GM08714 (cell line): Measurements from ENCODE around the gene CDC5L.

Experiments
- H3K4me3 ChIP-seq: fragments of 200-500 bp; sonication (Bioruptor generic); 2 replicates; pipeline ENCODE4 v1.5.1; 2014; ENCODE audit warnings: mild to moderate bottlenecking, low read length, inconsistent platforms
- ZNF274 ChIP-seq: IDR thresholded peaks from 2 replicates; pipeline ENCODE4 v1.6.1; 2012; ENCODE audit warnings: mild to moderate bottlenecking, low read depth, low read length

The CDC5L gene

DNA sequence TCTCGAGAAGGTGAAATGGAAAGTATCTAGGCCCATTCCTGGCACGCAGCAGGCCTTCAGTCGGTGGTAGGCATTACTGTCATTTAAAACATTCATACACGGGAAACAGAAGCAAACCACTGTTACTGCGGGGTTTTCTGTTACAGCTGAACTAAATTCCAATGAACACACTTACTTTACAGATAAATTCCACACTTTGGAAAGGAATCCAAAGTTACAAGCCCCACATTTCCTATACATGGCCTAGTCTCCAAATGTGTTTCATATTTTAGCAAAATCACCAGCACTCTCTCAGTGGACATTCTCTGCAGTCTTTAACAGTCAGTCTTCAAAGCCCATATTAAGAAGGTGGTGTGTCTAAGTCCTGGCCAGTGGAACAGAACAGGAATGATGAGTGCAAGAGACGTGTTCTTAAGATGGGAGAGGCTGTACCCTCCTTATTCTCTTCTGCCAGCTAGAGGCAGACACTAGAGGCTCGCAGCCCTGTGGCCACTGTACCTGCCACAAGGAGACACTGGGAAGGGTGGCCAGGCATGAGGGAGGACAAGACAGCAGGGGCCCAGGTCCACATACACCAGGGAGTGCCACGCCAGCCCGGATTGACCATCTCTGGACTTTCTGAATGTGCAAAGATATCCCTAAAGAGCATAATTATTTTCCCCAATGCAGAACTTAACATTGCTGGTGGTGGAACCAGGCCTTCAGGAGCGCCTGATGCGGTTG lies 76.4 kb downstream of the CDC5L start:
- TF ChIP-seq ZNF274: no peak
- no peak overlapping the region for H3K4me3 ChIP-seq

DNA sequence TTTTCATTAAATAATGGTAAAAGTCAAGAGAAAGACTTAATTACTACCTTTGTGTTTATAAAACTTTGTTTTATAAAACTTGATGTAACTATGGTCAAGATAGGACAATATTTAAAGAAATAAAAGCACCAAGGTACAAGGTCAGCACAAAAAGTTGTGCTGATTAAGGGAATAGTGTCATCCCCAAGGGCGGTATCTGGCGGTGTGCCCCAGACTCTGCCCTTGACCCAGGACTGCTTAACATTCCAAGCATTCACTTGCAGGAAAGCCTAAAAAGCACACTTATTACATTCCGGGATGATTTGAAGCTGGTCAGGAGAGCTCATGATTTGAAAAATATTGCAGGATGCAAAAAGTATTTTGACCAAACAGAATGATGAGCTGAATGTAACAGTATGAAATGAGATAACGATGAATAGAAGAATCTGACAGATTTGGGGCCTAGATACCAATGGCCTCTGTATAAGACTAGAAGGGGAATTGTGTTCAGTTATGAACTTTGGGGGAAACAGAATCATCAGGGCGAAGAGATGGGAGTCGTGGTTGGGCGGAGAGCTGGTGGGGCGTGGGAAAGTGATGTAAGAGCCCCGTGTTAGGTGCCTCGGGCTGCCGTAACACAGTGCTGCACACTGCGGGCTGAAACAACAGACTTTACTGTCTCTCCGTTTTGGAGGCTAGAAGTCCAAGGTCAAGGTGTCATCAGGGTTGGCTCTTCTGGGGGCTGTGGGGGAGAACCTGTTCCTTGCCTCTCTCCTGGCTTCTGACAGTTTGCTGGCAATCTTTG lies 77.2 kb downstream of the CDC5L start:
- no peak for TF ChIP-seq ZNF274
- no peak overlapping the region for H3K4me3 ChIP-seq

DNA sequence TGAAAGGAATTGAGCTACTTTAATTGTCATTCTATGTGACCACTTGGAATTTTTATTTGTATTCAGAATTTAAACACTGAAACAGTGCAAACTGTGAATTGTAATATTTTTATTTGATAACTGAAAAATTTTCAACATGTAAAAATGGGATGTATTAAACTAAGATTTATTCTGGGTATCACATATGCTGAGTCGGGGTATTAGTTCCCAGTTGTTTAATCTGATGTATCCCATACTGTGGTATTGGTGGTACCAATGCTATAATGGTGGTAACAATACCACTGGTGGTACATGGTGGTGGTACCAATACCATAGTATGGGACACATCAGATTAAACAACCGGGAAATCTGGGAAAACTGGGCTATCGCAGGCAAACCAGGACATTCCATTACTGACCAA lies 79.4 kb downstream of the CDC5L start:
- H3K4me3 ChIP-seq: no peak overlapping the region
- no peak for TF ChIP-seq ZNF274

DNA sequence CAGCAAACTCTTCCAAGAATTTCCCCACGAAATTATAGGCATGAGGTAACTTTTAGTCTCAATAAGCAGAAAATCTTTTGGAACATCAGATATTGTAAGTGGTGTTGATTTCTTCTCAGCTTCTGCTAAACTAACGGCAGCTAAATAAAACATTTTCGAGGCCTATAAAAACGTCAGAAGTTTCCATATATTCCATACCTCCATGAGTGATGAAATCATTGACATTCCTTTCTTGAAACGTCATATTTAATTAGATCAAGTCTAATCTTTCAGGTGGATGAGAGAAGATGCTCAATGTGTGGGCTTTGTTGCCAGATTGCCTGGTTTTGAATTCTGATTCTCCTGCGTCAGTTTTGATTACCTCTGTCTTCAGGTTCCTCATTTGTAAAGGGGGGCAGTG lies 81.3 kb downstream of the CDC5L start:
- H3K4me3 ChIP-seq: no peak overlapping the region
- TF ChIP-seq ZNF274: no peak

DNA sequence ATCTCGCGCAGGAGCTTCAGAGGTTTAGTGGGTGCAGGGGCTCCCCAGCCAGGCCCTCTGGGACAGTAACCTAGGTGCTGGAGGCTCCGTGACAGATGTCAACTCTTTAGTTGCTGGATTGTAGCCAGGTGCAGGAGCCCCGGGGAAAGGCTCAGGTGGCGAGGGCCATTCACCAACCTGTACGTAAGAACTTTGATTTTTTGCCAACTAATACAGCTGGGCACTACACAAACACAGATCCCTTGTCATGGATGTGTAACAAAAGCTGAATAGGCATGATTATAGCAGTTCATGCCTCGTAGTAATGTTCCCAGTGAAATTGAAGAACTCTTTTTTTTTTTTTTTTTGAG lies 82.6 kb downstream of the CDC5L start:
- TF ChIP-seq ZNF274: no peak

DNA sequence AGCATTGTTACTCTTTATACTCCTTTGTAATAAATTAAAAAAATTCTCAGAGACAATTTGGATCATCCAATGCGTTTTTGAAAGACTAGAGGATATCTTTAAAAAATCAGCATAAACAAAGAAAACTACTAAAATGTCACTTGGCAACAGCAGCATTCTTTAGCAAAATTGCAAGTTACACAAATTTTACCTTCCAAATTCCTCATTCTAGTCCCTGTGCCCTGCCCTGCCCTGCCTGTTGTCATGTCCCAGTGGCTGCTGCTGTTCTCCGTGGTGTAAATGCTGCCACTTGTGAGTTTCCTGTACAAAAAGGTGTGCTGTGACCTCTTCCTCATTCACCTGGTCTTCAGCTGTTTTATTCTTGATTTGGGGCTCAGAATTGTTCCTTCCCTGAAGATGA lies 83.2 kb downstream of the CDC5L start:
- TF ChIP-seq ZNF274: no peak

More for the DNA sequence above, 82.6 kb downstream of the CDC5L start:
- H3K4me3 ChIP-seq: no peak overlapping the region

DNA sequence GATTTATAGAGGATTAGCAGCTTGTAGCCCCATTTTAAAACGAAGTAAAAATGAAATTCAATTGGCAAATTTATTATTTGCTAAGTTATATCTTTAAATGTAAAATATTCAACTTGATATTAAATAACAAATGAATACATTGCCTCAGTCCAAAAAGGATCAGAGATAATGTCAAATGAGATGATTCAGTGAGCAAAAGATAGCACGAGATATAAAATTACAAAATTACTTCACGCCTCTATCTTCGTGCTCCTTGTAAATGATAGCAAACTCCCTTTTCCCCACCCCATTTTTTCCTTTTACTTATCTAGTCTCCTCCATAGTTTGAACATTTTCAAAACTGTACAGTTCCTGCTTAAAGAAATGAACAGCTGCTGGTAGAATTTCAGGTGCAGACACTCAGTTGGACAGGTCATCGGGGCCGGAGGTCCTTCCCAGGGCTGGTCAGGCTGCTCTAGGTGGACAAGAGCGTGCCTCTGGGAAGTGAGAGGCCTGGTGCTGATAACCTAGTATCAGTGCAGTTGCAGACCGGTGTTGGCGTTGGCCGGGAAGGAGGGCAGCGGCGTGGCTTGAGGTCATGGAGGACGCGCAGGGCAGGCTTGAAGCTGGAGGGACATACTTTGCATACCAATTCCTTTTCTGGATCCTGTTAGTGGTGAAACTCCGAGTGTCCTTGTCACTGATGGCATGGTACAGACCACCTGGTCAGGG lies 83.9 kb downstream of the CDC5L start:
- H3K4me3 ChIP-seq: no peak overlapping the region
- no peak for TF ChIP-seq ZNF274

More for the DNA sequence above, 83.2 kb downstream of the CDC5L start:
- H3K4me3 ChIP-seq: no peak overlapping the region

DNA sequence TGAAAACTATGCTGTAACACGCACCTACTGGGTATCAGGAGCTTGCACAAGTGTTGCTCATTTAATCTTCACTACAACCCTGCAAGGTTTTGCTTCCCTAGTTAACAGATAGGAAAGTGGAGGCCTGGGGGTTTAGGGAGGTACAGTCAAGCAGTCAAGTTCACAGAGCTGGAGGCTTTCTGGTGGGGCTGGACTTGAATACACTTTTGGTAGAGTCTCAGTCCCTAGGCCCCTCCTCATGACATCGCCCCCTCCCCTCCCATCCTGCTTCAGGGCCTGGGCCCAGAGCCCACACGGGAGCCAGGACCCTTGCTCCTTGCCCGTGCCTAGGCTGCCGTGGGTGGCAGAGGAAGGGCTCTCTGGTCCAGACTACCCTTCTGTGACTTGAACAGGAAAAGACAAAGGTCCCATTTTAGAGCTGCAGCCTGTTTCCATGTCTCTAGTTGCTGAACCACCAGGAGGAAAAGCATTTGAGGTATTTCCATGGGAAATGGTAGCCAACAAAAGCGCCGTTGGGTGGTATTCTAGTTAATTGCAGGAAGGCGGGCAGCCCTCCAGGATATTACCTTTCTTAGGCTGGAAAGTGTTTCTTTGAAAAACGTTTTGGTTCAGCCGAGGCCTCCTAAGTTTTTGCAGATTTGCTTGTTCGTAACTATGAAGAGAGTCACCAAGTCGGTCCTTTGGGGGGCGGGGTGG lies 84.9 kb downstream of the CDC5L start:
- no peak overlapping the region for H3K4me3 ChIP-seq
- no peak for TF ChIP-seq ZNF274

DNA sequence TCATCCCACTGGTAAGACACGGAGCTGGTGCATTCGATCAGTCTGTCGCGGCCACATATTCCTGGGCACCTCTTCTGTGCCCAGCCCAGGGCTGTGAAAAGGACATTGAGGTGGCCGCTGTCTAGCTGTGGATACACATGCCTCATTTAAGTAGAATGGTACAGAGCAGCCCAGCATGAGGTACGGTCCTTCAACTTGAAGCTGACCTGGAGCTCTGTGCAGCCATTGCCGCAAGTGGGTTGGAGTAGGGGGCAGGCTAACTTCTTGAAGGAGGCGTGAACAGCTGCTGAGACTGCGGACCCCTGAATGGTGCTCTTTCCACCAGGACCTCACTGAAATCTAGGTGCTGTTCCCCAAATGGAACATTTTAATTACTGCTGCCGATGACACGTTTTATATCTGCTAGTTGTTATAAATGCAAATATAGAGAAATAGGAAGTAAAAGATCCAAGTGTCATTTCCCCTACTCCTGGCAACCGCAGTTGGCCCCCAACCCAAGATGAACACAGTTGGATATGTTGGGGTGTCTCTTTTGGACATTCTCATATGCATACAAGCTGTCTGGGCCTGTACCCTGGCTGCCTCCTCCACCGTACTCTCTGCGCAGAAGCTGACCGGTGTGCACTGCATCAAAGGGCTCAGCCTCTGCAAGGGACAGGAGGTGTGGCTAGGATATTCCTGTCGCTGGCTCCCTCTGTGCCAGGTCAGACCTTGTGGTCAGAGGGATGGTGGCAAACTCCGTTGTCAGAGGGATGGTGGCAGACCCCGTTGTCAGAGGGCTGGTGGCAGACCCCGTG lies 86.1 kb downstream of the CDC5L start:
- H3K4me3 ChIP-seq: no peak overlapping the region
- no peak for TF ChIP-seq ZNF274

DNA sequence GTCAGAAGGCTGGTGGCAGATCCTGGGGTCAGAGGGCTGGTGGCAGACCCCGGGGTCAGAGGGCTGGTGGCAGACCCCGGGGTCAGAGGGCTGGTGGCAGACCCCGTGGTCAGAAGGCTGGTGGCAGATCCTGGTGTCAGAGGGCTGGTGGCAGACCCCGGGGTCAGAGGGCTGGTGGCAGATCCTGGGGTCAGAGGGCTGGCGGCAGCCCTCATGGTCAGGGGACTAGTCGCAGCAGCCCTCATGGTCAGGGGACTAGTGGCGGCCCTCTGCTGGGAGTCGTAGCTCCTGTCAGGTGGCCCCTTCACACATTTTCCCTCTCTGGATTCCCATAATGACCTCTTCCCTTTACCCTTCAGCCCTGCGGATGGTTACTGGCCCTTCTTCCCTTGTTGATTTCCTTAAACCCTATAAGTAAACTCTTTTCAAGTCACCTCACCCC lies 86.7 kb downstream of the CDC5L start:
- TF ChIP-seq ZNF274: no peak
- no peak overlapping the region for H3K4me3 ChIP-seq

DNA sequence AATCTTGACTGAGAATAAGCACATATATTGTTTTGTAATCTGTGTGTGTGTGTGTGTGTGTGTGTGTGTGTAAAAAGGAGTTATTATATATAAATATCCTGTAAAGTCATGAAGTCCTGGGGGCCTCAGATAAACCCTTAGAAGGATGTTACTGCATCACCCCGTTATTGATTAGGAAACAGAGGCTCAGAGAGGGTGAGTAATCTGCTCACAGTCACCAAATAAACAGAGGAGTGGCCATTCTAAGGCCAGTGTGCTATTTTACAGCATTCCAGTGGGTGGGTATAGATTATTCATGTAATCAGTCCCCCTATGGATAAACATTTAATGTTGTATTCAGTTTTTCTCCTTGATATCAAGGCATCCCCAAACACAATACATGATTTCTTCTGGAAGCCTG lies 87.1 kb downstream of the CDC5L start:
- TF ChIP-seq ZNF274: no peak

DNA sequence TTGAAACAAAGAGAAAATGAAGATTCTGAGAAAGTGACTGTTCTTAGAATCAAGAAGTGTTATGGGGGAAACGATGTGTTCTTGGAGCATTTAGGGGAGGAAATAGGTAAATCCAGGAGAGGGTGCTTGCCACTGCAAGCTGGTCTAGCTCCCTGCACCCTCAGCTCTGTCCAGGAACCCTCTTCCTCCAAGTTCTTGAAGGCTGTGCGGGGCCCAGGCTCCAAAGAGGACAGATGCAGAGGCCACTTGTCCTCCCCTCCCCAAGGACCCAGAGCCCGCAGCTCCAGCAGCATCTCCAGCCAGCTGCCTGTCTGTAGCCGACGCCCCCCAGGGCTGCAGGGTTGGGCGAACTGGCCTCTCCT lies 87.9 kb downstream of the CDC5L start:
- TF ChIP-seq ZNF274: no peak
- no peak overlapping the region for H3K4me3 ChIP-seq

More for the DNA sequence above, 87.1 kb downstream of the CDC5L start:
- no peak overlapping the region for H3K4me3 ChIP-seq

DNA sequence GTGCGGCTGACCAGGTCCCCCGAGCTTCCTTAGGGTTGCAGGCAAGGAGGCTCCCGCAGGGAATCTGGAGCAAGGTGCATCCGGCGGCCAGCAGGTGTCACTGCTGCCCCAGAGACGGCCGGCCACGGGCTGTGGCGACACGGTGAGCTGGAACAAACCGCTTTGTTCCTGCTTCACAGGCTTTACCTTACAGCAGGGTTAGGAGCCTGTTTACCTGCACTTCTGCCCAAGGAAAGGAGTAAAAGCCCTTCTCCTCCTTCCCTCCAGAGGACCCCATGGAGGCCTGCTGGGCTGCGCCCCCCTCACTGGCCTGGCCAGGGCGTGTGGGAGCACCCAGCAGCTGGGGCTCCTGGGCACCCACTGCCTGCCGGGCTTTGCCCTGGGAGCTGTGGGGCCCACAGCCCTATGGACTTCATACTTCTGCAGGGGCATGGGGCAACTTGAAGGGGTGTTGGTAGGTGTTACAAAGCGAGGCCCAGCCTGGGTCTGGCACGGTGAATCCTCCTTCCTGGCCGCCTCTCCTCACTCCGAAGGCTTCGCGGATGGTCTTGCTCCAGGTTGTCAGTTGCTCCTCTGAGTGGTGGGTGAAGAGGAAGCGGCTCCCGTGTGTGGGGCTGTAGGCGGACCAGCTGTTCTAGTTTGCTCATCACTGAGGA lies 88.4 kb downstream of the CDC5L start:
- H3K4me3 ChIP-seq: no peak overlapping the region
- TF ChIP-seq ZNF274: no peak

DNA sequence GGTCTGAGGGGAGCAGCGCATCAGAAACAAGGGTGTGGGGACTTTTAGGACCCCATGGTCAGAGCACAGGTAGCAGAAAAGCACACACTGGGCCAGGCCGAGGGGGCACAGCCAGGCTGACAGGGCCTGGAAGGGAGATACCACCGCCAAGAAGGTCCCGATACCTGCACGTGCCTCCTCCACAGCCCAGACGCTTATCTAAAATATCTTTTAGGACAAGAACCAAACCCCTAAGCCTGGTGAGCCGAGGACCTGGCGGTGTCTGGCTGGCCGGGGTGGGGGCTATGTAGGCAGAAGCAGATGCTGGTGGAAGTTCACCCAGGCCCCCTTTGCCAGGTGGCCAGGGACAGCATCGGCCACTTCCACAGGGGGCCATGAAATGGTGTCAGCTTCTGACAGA lies 89.3 kb downstream of the CDC5L start:
- no peak overlapping the region for H3K4me3 ChIP-seq
- TF ChIP-seq ZNF274: no peak
